Activated naive CD4-positive, alpha-beta T cell treated with Interleukin-2 at 50 U/mL for 16 hours (primary cell): ENCODE measurements around the gene PEX3.
"Not testable (repeated sequence)": the region's sequence is repeated elsewhere in the genome, so short reads cannot be mapped to it uniquely, and the experiment has no call there.

Experiments used
- DNase-seq: peaks from one replicate; pipeline ENCODE4 v3.0.0-alpha.2; 2020

Gene PEX3

DNA sequence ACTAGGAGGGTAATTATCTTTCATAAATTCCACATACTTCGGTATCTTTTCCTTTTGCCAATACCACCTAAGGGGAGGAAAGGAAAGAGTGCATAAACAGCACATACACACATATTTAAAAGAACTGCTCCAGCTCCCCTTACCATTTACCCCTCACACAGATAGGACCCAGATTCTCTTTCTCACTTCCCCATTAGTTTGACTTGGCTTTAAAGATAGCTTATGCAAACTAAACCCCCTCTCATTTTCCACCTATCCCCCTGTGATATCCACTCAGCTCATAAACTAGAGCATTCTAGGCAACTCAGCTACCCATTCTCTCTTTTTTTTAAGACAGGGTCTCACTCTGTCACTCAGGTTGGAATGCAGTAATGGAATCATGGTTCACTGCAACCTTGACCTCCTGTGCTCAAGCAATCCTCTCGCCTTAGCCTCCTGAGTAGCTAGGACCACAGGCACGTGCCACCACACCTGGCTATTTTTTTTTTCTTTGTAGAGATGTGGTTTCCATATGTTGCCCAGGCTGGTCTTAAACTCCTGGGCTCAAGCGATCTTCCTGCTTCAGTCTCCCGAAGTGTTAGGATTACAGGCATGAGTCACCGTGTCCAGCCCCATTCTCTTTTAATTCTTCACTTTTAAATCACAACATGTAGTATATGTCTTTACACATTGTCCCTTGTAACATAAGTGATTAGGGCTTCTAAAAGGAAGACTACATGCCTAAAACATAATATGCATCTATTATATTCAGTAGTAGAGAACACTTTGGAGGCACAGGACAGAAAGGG lies 56.9 kb downstream of the PEX3 start:
- no peak for DNase-seq

DNA sequence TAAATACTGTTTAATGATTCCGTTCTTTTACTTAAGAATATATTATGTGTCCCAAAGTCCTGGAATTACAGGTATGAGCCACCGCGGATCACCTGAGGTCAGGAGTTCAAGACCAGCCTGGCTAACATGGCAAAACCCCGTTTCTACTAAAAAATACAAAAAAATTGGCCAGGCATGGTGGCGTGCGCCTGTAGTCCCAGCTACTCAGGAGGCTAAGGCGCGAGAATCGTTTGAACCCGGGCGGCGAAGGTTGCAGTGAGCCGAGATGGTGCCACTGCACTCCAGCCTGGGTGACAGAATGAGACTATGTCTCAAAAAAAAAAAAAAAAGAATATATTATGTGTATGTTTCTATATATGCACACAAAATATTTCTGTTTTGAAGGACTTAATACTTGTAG lies 59.7 kb downstream of the PEX3 start:
- not testable (repeated sequence) for DNase-seq

DNA sequence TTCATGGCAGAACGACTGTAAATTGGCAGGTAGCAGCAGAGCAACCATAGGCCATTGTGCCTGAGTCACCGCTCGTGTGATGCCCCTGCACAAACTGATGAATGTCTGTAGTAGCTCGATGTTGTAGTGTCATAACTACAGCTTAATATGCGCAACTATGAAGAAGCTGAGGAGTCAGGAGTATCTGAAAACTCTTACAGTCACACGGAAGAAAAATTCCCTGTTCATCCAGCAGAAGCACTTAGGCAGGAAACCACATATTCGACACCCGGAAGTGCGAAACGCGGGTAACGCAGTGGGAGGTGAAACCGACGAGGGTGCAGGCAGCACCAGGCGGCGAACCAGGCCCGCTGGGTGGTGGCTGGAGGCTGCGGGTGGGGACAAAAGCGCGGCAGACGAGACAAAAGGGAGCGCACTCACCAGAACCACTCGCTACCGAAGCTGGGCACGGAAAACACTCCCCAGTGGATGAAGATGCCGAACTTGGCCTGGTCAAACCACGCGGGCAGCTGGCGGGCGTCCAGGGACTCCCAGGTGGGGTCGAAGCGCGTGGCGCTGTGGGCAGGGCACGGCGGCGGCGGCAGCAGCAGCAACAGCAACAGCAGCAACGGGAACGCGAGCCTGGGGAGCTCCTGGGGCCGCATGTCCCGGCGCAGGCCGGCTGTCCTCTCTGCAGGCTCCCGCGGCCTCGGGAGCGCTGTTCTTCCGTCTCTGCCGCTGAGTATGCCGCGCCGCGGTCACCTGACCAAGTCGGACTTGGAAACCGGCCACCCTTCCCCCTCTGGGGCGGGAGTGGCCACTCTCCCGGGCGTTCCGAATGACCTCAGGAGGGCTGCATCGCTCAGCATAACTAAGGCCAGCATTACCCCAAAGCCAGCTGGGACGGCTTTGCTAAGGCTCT lies 60.6 kb downstream of the PEX3 start, which contains the start of gene FUCA2:
FUCA2 (minus strand) TSS at position 730 of the 901 bp plus-strand sequence; CDS start at position 644, 86 bp downstream.
- peak; percentile 76 for DNase-seq

DNA sequence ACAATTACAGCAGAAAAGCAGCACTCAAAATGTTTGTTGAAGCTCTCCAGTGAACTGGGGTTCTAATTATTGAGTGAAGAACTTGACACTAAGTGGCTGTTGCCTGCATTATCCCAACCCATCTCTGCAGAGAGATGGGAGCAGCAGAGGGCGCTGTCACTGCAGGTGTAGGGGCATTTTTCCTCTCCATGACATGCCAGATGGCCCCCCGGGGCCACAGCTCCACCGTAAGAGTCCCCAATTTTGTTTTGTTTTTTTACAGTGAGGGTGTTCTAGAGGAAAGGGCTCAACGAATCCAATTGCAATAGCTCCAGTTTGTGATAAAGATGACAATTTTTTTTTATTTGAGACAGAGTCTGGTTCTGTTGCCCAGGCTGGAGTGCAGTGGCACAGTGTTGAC lies 62.8 kb downstream of the PEX3 start:
- DNase-seq, result peak; percentile 55

DNA sequence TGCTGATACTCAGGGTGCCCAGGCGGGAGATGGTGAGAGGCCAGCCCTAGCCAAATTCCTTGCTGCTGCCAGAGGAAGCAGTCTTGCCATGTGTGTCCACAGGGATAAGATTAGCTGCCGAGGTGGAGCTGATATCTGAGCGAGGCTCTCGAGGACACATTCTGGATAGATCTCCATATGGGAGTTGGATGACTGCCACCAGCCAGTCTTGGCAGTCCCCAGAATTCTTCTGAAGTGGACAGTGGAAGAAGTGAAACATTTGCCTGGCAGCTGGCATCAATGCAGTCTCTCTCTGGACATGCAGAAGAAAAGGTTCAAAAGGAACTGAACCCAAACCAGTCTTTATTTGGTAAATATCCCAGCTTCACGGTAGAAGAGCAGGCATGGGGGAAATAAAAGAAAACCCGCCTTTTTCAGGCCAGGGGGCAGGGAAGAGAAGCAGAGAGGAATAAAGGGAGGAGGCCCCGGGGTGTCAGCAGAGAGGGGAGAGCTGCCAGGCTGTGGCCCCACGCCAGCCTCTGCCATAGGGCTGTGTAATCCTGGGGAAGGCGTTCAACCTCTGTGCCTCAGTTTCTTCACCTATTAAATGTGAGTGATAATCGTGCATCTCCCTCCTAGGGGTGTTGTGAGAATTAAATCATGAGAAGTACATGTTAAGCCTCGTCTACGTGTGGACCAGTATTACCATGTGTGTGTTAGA lies 64.6 kb downstream of the PEX3 start:
- no peak for DNase-seq

DNA sequence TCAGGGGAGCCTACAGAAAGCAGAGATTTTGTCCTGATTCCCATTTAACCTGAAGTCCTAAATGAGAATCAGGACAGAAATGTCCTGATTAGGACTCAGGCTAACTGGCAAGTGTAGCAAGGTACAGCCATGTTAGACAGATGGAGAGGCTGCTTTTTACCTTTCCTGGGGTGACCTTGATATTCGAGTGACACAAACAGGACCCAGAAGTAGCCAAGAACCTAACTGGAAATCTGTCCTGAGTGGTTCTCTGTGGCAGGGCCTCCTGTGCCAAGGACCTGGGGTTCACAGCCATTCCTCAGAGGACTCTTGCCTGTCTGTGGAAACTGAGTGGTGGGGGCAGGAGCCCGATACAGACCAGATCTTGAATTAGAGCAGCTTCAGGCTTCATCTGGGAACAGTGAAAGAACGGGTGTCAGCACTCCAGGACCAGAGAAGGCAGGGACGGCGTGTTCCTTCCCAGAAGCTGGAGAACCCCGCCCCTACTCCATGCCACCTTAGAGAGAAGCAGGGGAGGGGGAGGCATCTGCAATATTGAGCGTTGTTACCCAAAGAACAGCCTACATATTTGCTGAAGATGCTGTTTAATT lies 65.3 kb downstream of the PEX3 start:
- no peak for DNase-seq

DNA sequence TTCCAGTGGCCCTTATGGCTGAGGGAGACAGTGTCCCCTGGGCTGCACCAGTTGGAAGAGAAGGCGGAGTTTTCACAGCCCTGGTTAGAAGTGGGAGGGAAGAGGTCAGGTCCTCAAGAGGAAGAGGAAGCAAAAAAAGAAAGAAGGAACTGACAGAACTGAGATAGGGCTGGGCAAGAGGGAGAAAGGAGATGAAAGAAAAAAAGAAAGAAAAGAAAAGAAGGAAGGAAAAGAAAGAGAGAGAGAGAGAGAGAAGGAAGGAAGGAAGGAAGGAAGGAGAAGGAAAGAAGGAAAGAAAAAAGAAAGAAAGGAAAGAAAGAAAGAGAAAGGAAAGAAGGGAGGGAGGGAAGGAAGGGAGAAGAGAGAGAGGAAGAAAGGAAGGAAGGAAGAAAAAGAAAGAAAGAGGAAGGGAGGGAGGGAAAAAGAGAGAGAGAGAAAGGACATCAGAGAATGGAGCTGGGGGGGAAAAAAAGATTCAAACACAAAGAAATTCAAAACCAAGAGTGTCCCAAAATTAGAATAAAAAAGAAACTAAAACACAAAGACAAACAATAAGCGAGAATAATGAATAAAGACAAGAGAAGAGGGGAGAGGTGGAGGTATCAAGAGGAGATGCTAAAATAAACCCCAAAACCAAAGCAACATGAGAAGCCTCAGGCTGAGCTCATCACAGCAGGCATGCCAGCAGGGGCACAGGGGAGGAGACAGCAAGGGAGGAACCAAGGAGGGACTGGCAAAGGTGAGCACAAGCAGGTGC lies 66.3 kb downstream of the PEX3 start:
- DNase-seq, result no peak

DNA sequence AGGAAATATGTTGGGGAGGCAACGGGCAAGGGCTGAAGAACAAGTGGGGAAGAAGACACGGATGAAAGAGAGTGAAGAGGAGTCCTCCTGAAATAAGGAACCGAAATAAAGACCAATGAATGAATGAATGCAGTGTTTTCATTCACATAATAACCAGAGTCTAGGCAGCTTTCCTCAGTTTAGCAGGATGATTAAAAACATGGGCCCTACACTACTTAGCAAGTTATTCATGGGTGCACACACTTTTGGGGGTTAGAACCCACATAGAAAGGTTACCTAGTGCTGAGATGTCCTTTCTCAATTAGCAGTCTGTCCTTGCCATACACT lies 66.8 kb downstream of the PEX3 start:
- no peak for DNase-seq

DNA sequence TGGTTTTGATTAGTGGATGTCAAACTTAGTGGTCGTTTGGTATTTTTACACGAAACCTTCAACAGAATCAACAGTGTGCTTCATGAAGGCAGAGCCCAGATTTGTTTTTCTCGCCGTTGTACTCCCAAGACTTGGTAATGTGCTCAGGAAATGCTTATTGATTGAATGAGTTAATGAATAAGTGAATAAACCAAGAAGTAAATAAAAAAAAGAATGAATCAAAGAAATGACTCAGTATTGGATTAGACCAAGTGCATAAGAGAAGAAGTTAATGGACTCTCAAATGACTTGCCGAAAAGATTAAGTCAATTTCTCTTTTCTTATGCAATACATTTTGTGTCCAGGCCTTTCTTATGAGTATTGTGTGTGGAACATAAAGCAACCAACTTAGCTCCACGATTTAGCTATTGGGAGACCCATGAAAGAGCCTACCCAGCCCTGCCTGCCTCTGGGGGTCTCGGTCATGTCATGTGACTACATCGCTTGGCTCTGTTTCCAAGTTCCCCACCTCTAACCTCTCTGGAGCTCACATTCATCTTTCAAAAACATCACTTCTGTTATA lies 71.5 kb downstream of the PEX3 start:
- DNase-seq, result no peak

DNA sequence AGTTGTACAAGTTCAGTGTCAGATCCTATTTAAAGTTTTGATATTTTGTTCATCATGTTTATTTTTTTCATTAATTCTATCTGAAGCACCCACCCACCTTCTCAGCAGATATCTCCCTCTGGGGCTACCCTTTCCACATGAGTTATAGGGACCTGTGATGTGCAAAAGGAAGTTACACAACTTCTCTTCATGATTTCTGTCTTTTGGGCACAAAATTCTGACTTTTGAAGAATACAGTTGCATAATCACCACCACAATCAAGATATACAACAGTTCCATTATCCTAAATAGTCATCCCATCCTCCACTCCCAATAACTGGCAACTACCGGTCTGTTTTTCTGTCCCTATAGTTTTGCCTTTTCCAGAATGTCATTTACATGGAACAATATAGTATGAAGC lies 74.8 kb downstream of the PEX3 start:
- DNase-seq, result no peak

DNA sequence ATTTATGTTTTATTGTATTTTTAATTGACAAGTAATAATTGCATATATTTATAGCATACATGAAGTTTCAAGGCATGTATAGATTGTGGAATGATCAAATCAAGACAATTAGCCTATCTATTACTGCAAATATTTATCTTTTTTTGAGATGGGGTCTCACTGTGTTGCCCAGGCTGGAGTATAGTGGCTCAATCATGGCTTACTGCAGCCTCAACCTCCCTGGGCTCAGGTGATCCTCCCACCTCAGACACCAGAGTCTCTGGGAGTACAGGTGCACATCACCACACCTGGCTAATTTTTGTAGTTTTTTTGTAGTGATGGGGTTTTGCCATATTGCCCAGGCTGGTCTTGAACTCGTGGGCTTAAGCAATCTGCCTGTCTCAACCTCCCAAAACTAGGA lies 77.1 kb downstream of the PEX3 start:
- DNase-seq, result no peak

DNA sequence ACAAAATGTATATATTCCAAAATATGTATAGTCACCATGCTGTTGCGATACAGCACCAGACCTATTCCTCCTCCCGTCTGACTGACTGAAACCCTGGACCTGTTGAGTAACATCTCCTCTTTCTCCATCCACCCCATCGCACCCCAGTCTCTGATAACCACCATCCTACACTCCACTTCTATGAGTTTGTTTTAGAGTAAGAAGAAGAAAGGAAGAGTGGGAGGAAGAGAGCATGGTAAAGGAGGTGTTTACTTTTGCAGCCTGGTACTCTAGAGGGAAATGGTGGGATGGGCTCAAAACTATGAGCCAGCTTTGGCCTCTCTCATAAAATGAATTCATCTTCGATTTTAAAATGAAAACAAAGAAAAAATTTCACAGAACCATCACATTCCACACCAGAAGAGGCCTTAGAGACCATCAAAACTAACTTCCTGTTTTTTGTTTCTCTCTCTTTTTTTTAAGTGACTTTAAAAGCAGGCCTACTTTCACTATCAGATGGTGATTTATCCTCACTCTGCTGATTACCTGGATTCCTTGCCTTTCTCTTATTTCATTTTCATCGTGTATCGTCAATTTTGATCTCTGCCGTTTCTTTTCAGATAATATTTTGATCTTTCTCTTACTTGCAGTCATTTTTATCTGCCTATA lies 77.7 kb downstream of the PEX3 start:
- DNase-seq, result no peak

DNA sequence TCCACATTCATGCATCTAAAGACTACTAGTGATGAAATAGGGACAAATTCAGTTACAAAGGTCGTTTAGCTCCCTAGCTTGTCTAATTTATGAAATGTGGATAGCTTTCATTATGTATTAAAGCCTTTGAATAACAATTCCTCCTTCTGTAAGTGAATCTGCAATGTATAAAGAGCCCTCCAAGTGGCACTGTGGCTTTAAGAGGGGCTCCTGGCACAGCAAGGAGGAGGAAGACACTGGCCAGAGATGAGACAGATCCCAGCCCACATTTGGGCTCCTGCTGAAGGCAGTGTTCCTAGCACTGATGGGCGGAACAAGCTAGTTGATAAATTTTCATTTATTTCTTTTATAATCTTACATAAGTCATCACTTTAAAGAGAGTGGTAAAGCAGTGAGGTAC lies 78.5 kb downstream of the PEX3 start:
- DNase-seq, result no peak

DNA sequence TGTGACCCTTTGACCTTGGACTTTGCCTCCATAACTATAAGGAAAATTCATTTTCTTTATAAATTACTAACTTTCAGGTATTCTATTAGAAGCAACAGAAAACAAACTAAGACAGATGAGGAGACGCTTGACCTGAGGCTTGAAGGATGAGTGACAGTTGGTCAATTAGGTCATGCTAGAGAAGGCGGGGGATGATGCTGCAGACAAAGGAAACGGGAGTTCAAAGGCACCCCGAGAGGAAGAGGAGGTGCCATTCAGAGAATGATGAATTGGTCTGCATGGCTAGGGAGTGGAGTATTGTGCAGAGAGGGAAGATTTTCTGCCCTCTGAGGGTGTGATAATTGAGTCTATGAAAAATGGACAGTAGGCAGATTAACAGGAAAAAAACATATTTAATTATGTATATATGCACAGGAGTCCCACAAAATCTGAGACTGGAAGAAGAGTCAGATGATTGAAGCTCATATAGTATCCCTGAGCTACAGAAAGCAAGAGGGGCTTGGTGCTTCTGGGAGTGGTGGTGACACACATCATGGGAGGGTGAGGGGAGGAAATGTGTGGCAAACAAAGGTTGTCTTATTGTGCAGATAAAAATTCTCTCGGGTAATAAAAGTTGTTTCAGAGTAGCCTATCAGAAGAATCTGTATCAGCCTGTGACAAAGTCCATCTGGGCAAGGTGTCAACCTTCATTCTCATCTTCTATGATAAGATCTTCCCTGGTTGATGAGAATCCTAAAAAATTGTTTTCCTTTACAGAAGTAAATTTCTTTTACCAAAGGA lies 81.3 kb downstream of the PEX3 start:
- DNase-seq, result no peak

DNA sequence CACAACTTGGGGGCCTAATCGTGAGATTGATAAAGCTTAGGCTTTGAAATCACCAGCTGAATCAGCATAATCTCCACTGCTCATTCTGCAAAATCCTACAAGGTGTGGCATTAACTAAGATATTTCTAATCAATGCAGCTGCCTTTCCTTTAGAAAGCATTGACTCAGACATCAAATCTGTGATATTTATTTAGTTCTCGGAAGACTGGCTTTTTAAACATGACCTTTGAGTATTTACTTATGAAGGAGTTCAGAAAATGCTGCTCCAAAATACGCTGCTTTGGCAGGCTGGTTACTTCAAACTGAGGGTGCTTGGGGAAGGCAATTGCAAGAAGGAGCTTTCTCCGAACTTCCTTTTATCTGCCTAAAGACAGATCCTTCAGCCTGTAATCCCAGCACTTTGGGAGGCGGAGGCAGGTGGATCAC lies 84.6 kb downstream of the PEX3 start:
- DNase-seq, result no peak

DNA sequence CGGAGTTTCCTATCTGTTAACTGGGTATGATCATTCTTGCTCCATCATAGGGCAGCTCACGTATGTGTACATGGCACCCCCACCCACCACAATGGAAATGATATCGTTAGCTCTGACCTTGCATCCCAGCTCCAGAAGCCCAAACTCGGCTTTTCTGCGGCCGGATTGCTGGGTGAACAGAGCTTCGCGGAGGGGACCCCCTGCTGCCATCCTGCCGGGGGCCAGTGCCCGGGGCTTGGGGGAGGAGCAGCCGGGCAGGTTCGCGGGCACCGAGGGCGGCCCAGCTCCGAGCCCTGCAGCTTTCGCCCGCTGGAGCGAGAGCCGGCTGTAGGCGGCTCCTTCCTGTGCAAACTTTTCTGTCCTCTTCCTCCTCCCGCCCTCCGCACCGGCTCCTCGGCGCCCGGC lies 85.9 kb downstream of the PEX3 start:
- DNase-seq, result peak; percentile 63

DNA sequence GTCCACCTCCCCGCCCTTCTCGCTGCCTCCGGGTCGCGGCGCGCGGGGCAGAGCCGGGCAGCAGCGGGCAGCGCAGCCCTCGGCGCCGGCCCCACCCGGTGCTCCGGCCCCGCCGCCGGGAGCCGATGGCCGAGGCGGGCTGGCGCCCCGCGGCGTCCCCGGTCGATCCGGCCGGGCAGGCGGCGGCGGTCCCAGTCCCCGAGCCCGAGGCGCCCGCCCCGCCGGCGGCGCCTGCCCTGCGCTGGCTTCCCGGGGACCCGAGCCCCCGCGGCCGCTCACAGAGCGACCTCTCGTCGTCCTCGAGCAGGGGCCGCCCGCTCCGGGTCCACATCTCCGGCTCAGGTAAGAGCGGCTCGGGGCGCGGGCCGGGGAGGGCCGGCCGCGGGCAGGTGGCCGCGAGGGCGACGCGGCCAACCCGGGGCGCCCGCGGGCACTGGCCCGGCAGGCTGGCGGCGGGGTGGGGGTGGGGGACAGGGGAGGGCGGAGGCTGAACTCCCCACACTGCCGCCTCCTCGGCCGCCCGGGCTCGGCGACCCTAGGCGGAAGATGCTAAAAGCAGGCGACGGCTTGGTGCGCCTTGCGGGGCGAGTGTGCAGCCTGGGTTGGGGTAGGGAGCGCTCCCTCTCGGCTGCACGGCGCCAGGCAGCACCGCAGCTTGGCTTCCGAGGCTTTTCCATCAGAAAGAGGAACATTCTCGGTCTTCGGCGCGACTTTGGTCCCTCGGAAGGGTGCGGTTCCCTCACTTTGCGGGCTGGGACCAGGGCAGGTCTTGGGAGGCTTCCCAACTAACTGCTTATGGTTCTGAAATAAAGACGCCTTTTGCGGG lies 86.5 kb downstream of the PEX3 start:
- DNase-seq, result peak; percentile 67

DNA sequence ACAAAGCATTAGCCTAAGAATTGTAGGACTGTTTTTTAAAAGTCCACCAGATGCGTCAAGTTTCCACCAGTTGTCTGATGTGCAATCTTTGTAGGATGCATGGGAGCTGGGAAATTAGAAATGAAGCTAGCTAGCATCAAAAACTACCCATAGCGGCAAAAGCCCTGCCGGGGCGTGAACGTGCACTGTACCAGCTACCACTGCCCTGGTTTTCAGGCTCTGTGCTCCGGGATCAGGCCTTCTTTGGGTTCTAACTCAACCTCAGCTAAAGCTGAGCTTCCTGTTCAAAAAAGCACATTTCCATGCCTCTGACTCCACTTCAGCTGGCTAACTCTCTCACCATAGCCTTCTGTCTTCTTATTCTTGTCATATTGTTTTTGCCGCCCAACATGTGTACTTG lies 87.8 kb downstream of the PEX3 start:
- DNase-seq, result peak; percentile 23

DNA sequence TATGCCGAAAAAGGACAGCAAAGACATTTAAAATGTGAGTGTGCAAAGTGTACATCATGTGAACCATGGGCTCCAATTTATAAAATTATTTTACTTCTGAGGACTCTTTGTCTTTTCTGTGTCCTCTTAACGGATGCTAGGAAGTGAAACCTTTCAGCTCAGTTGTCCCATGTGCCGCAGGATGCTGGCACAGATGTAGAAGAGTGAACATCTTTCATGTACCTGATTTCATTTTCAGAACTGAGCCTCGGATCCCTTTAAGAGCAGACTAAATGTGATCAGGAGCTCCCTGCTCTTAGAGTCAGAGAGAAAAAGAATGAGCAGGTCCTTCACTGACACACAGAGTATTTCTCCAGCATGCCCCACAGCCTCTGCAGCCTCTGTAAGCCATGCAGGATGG lies 88.5 kb downstream of the PEX3 start:
- peak; percentile 24 for DNase-seq

DNA sequence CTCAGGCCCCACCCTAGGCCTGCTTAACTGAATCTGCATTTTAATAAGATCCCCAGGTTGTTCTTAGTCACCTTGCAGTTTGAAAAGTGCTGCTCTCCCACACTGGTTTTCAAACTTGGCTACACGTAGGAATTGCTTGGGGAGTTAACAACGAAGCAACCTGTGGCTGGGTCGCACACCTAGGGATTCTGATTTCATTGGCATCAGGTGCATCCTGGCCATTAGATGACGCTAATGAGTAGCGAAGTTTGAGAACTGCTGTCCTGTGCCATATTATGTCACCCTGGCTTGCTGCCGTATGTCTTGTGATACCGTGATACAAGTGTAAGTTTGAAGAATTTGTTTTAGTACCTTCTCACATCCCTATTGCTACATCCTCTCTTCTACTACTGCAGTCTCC lies 89.1 kb downstream of the PEX3 start:
- peak; percentile 28 for DNase-seq
